T-cell (primary cell): Measurements from ENCODE around the gene GTSE1. TPM values are rescaled to one million over a fixed set of nuclear protein-coding genes. Genes with fewer than 3 reads are reported as not detected.
A peak's percentile ranks its signal among the peaks of the same experiment; 100 is the strongest.

Experiments
- ATAC-seq, 4 experiments: fragments of 200-7000 bp in 3 of 4; fragments of 150-1000 bp in 1 of 4; cut with Tn5 transposase; replicated peaks in 1 of 4; 1 replicate in 3 of 4; 2 replicates in 1 of 4; pipeline ENCODE4 v1.10.0; 2021; ENCODE audit warnings: moderate library complexity in 3 of 4, mild to moderate bottlenecking in 2 of 4, moderate number of reproducible peaks in 1 of 4
- CTCF ChIA-PET, 2 donors: fragments of 300-600 bp; sonication (Branson Sonifier 250); formaldehyde crosslinking; loops; one replicate each; lab custom pipeline; 2022; ENCODE audit warnings: antibody characterized with exemption in 2 of 2; lab: Charles Lee
- POLR2A ChIA-PET, 2 donors: fragments of 300-600 bp; sonication (Branson Sonifier 250); formaldehyde crosslinking; loops; one replicate each; lab custom pipeline; 2022; ENCODE audit warnings: antibody characterized with exemption in 2 of 2; lab: Charles Lee
- DNase-seq, 35 experiments: peaks; one replicate each; pipeline versions ENCODE4 v3.0.0 to v3.0.0-alpha.2; 2013 to 2023
- H3K27ac ChIP-seq: one replicate; pipeline ENCODE4 v1.5.1; 2013; ENCODE audit warnings: low read length
- H3K27me3 ChIP-seq, 2 experiments: replicated peaks in 1 of 2; 1 replicate in 1 of 2; 2 replicates in 1 of 2; pipeline versions ENCODE4 v1.6.1 to v1.7.0; 2013; ENCODE audit warnings: low read length in 1 of 2, mixed read lengths in 1 of 2; ENCODE audit not compliant: control insufficient read depth in 2 of 2, insufficient read depth in 2 of 2; ENCODE audit errors: extremely low read depth in 1 of 2
- H3K36me3 ChIP-seq, 2 donors: 1 replicate in 1 of 2; 2 replicates in 1 of 2; pipeline versions ENCODE4 v1.6.1 to v1.7.0; 2013; ENCODE audit warnings: low read length in 1 of 2; ENCODE audit not compliant: control insufficient read depth in 2 of 2, insufficient read depth in 1 of 2; ENCODE audit errors: extremely low read depth in 1 of 2
- H3K4me1 ChIP-seq, 2 experiments: 1 replicate in 1 of 2; 2 replicates in 1 of 2; pipeline versions ENCODE4 v1.6.1 to v1.7.0; 2013; ENCODE audit warnings: low read length in 2 of 2, mixed read lengths in 1 of 2; ENCODE audit not compliant: insufficient read depth in 2 of 2, control insufficient read depth in 1 of 2; ENCODE audit errors: extremely low read depth in 1 of 2
- H3K4me3 ChIP-seq, 2 donors: 1 replicate in 1 of 2; 2 replicates in 1 of 2; pipeline versions ENCODE4 v1.5.1 to v1.7.0; 2013; ENCODE audit warnings: mild to moderate bottlenecking in 2 of 2, low read length in 1 of 2, moderate library complexity in 1 of 2; ENCODE audit not compliant: control insufficient read depth in 1 of 2; ENCODE audit errors: extremely low read depth in 1 of 2
- H3K9me3 ChIP-seq: 2 replicates; pipeline ENCODE4 v1.7.0; 2013
- H3K27ac Mint-ChIP-seq, 2 donors: one replicate each; pipeline ENCODE4 v1.8.0; 2020 to 2021; ENCODE audit warnings: mild to moderate bottlenecking in 2 of 2, mixed read lengths in 2 of 2
- H3K27me3 Mint-ChIP-seq, 2 donors: one replicate each; pipeline ENCODE4 v1.8.0; 2021 to 2022; ENCODE audit warnings: mixed read lengths in 2 of 2
- H3K36me3 Mint-ChIP-seq: one replicate; pipeline ENCODE4 v1.8.0; 2021; ENCODE audit warnings: mixed read lengths
- H3K4me1 Mint-ChIP-seq, 3 donors: one replicate each; pipeline ENCODE4 v1.8.0; 2020 to 2022; ENCODE audit warnings: mixed read lengths in 3 of 3, mild to moderate bottlenecking in 1 of 3
- H3K4me3 Mint-ChIP-seq, 3 donors: one replicate each; pipeline ENCODE4 v1.8.0; 2020 to 2022; ENCODE audit warnings: mild to moderate bottlenecking in 3 of 3, mixed read lengths in 3 of 3, moderate library complexity in 3 of 3
- H3K9me3 Mint-ChIP-seq, 3 donors: one replicate each; pipeline ENCODE4 v1.8.0; 2020 to 2022; ENCODE audit warnings: mixed read lengths in 3 of 3
- WGBS: methylation state at CpG from one replicate; pipeline ENCODE4 v1.1.5; 2013; ENCODE audit warnings: missing lambda C conversion rate; ENCODE audit not compliant: insufficient coverage; 5-methylcytosine and 5-hydroxymethylcytosine counted together
- total RNA-seq, 35 experiments: library from RNA in 6 of 35; stranded (reverse) in 6 of 35; fragments of 120-200 nt in 1 of 35; gene quantifications; one replicate each; pipeline versions ENCODE4 v1.2.1 to v1.2.4 and lab custom pipeline; 2013 to 2026

The GTSE1 gene
- total RNA-seq, 5 donors from 2014 or later (not counting 1 experiment from before 2014, with no cell fraction given), result 0.44 to 1.3 (median 0.61) TPM

DNA sequence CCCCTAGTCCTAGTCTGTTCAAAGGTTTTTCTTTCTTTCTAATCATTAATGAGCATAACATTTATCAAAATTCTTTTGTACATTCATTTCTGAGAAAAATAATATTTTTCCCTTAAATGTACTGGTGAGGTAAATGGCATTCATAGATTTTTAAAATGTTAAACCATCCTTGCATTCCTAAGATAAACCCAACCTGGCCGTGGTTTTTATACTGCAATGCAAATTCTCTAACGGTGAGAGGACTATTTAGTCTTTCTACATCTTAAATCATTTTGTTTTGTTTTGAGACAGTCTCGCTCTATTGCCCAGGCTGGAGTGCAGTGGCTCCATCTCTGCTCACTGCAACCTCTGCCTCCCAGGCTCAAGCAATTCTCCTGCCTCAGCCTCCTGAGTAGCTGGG lies 79.4 kb downstream of the GTSE1 start:
- H3K36me3 Mint-ChIP-seq, result peaks cover 3% of the 10 kb centered on the region
- no peak for DNase-seq
- Histone ChIP-seq H3K4me3 (no peak overlapping the region), H3K4me1 (peaks cover 3 to 40% of the 10 kb centered on the region in 2 experiments), H3K9me3 (no peaks in the 10 kb centered on the region), H3K36me3 (no peaks in the 10 kb centered on the region), H3K27ac (no peak overlapping the region), H3K27me3 (peaks cover 0 to 18% of the 10 kb centered on the region in 2 experiments)
- peak overlapping the region in 1 of 2 donors; percentile 16 for H3K27ac Mint-ChIP-seq
- CTCF ChIA-PET, result no interaction called here
- peak overlapping the region in 1 of 3 donors; percentile 8 for H3K4me3 Mint-ChIP-seq
- WGBS, result no CpG with 5 or more reads among the region's 3 CpGs
- peaks cover 8 to 9% of the 10 kb centered on the region in 2 donors for H3K27me3 Mint-ChIP-seq
- peaks cover 5 to 9% (median 6%) of the 10 kb centered on the region in 3 donors for H3K9me3 Mint-ChIP-seq
- POLR2A ChIA-PET, result no interaction called here
- ATAC-seq, result no peak
- H3K4me1 Mint-ChIP-seq, result peaks cover 21 to 35% (median 29%) of the 10 kb centered on the region in 3 donors

- no peak overlapping the region for H3K4me3 ChIP-seq
- Mint-ChIP-seq H3K36me3 (peaks cover 3% of the 10 kb centered on the region), H3K9me3 (peaks cover 5 to 9% (median 6%) of the 10 kb centered on the region in 3 donors), H3K27ac (no peak overlapping the region), H3K4me1 (peaks cover 20 to 26% (median 20%) of the 10 kb centered on the region in 3 donors), H3K4me3 (no peak overlapping the region), H3K27me3 (peaks cover under 1 to 4% of the 10 kb centered on the region in 2 donors)
- H3K4me1 ChIP-seq, result peaks cover 2 to 31% of the 10 kb centered on the region in 2 experiments
- H3K27me3 ChIP-seq, result peaks cover 0 to 18% of the 10 kb centered on the region in 2 experiments
- no peaks in the 10 kb centered on the region for H3K9me3 ChIP-seq
- no peak for DNase-seq
- H3K27ac ChIP-seq, result no peak overlapping the region
- H3K36me3 ChIP-seq, result no peaks in the 10 kb centered on the region
- CTCF ChIA-PET, result no interaction called here
- POLR2A ChIA-PET, result no interaction called here
- no peak for ATAC-seq
- 90% methylated on average over 16 of the region's 19 CpGs for whole genome bisulfite sequencing
These were observed 80.3 kb downstream of the GTSE1 start for GRCh38 chr22:46376908-46377524.

DNA sequence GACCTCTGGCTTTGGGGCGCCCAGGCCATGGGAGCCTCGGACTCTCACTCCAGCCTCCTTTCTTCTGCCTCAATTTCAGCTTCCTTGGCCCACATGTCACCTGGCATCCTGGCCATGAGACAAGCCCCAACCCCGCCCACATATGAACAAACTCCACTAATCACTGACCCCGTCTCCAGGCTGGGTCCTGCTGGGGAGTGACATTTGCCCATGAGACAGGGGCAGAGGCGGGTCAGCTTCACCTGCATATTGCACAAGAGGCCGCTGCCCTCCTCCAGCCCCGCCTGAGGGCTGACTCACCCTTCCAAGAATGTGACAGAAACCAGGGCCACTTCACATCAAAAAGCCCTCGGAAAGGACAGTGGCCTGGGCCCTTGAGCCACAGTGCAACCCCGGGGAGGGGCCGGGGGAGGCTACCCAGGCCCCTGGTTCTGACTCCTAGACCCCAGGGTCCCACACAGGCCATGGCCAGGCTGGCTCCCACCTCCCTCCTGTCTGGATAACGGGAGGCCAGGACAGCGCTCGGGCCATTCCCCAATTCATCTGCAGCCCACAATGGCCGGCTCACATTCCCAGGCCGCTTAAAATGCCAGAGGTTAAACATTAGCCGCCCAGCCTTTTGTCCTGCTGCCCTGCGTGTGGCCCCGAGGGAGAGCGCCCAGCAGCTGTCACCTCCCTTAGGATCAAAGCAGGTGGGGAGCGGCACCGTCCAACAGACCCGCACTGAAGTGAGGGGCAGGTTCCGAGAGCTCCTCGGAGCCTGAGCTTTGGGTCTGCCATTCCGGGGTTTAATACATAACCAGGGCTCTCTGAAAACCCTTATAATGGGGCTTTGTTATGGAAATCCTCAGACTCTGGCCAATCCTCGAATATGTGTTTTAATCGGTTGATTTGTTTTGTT lies 81.1 kb downstream of the GTSE1 start:
- H3K27me3 ChIP-seq, result peaks cover 0 to 16% of the 10 kb centered on the region in 2 experiments
- no peak overlapping the region for H3K4me3 Mint-ChIP-seq

DNA sequence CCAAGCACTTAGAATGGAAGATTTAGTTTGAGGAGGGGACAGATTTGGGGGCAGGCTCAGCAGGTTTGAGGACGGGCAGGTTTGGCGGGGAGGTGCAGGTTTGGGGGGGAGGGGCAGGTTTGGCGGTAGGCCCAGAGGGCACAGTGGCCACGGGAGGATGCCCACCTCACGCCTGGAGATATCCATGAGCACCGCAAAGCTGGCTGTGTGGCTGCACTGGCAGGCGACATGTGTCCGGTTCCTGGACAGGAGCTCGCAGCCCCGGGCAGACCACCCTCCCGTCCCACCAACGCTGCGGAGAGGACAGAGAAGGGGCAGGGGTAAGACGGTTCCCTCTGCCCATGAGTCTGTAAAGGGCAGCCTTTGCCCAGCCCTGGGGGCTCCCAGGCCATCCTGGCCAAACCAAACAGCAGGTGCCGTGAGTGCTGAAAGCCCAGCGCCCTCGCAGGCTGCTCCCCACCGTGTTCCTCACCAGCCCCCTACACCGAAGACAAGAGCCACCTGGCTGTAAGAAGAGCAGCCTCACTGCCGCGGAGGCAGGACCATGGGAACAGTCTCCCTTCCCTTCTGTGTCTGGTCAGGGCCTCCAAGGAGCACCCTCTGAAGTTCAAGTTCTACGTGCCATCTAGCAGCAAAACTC lies 81.9 kb downstream of the GTSE1 start:
- no peaks in the 10 kb centered on the region for H3K36me3 ChIP-seq
- no peak overlapping the region for H3K27ac Mint-ChIP-seq
- ATAC-seq, result no peak
- 88% methylated on average over 22 of the region's 22 CpGs for WGBS
- no peak overlapping the region for H3K27ac ChIP-seq
- no peaks in the 10 kb centered on the region for H3K9me3 ChIP-seq
- no peak for DNase-seq
- peaks cover 2 to 16% of the 10 kb centered on the region in 2 experiments for H3K4me1 ChIP-seq
- H3K9me3 Mint-ChIP-seq, result peaks cover 5 to 9% (median 6%) of the 10 kb centered on the region in 3 donors
- no peaks in the 10 kb centered on the region for H3K27me3 Mint-ChIP-seq
- CTCF ChIA-PET, result no interaction called here
- H3K4me1 Mint-ChIP-seq, result peaks cover 10 to 17% (median 13%) of the 10 kb centered on the region in 3 donors
- H3K27me3 ChIP-seq, result peaks cover 0 to 12% of the 10 kb centered on the region in 2 experiments
- peaks cover 3% of the 10 kb centered on the region for H3K36me3 Mint-ChIP-seq
- no peak overlapping the region for H3K4me3 ChIP-seq
- POLR2A ChIA-PET, result no interaction called here
- H3K4me3 Mint-ChIP-seq, result no peak overlapping the region

More for the DNA sequence above, 81.1 kb downstream of the GTSE1 start:
- H3K4me1 Mint-ChIP-seq, result peaks cover 14 to 21% (median 16%) of the 10 kb centered on the region in 3 donors
- H3K9me3 Mint-ChIP-seq, result peaks cover 5 to 9% (median 6%) of the 10 kb centered on the region in 3 donors
- CTCF ChIA-PET, result no interaction called here
- WGBS, result 89% methylated on average over 25 of the region's 27 CpGs
- peaks cover 2 to 24% of the 10 kb centered on the region in 2 experiments for H3K4me1 ChIP-seq
- H3K27ac Mint-ChIP-seq, result no peak overlapping the region
- H3K9me3 ChIP-seq, result no peaks in the 10 kb centered on the region
- H3K27me3 Mint-ChIP-seq, result peaks cover 0 to 3% of the 10 kb centered on the region in 2 donors
- ATAC-seq (no peak), DNase-seq (no peak)
- H3K4me3 ChIP-seq, result no peak overlapping the region
- H3K27ac ChIP-seq, result no peak overlapping the region
- peaks cover 3% of the 10 kb centered on the region for H3K36me3 Mint-ChIP-seq
- POLR2A ChIA-PET, result no interaction called here
- H3K36me3 ChIP-seq, result no peaks in the 10 kb centered on the region

DNA sequence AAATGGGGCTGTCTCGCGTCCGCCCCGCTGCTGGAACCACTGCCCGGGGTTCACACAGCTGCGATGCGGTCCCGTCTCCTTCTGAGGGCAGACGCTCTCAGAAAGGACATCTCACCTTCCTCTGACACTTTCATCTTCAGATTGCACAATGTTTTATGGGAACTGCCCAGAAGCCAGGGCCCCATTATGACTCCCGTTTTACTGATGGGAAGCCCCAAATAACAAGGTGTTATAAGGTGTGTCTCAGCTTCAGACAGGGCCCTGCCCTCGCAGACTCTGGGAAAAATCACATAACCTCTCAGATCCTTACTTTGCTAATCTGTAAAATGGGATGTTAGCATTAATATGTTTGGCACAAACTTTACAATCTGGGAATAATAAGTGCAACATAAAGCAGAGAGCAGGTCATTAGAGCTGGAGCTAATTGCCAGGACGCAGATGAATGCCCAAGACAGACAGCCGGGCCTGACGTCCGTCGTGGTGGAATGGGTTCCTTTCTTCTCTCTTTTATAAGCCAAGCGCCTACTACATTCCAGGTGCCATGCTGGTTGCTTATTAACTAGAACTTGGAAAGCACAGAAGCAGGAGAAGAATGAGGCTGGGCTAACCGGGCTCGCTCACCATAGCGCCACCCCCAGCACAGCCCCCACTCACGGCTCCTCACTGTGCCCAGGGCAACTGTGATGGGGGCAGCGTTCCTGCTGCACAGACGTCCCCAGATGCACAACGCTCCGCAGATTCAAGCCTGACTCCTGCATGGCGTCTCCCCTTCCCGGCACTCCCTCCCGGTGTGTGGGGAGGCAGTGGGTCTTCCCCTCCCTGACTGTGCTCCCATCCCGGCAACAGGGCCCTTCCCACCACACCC lies 82.6 kb downstream of the GTSE1 start:
- Mint-ChIP-seq H3K27me3 (no peaks in the 10 kb centered on the region), H3K36me3 (peaks cover 3% of the 10 kb centered on the region), H3K4me1 (peaks cover 2 to 10% (median 5%) of the 10 kb centered on the region in 3 donors), H3K27ac (no peak overlapping the region), H3K4me3 (no peak overlapping the region), H3K9me3 (peaks cover 5 to 9% (median 6%) of the 10 kb centered on the region in 3 donors)
- Histone ChIP-seq H3K4me3 (no peak overlapping the region), H3K4me1 (peaks cover 0 to 9% of the 10 kb centered on the region in 2 experiments), H3K27me3 (peaks cover 0 to 8% of the 10 kb centered on the region in 2 experiments), H3K27ac (no peak overlapping the region), H3K9me3 (no peaks in the 10 kb centered on the region), H3K36me3 (no peaks in the 10 kb centered on the region)
- 90% methylated on average over 25 of the region's 29 CpGs for WGBS
- ChIA-PET CTCF (no interaction called here), POLR2A (no interaction called here)
- no peak for DNase-seq
- no peak for ATAC-seq
